Stimulated activated naive CD4-positive, alpha-beta T cell (primary cell): ENCODE data around the gene PTEN.
"Not testable (repeated sequence)": the region's sequence is repeated elsewhere in the genome, so short reads cannot be mapped to it uniquely, and the experiment has no call there.

Experiments used
- DNase-seq, 6 experiments: peaks; one replicate each; lab custom pipeline; 2025; lab: John Stamatoyannopoulos, UW

The PTEN gene

GRCh38 chr10:87845624-87845998 is 17.8 kb upstream of the PTEN start:
- DNase-seq = no peak

DNA sequence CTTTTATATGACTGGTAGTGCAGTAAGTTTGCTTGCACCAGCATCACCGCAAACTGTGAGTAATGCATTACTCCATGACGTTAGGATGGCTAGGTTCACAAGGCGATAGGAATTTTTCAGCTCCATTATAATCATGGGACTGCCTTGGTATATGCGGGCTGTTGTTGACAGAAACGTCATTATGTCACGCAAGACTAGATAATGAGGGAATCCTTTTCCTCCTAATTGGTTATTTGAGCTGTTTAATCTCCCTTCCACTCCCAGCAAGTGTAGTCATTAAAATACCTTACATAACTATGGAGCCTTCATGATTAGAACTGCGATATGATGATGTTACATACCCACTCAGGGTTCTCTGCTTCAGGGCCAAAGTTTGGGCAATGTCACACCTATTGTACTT is 17.4 kb upstream of the PTEN start:
- DNase-seq = no peak

- not testable (repeated sequence) for DNase-seq
Measured at GRCh38 chr10:87846711-87847110, 16.7 kb upstream of the PTEN start.

DNA sequence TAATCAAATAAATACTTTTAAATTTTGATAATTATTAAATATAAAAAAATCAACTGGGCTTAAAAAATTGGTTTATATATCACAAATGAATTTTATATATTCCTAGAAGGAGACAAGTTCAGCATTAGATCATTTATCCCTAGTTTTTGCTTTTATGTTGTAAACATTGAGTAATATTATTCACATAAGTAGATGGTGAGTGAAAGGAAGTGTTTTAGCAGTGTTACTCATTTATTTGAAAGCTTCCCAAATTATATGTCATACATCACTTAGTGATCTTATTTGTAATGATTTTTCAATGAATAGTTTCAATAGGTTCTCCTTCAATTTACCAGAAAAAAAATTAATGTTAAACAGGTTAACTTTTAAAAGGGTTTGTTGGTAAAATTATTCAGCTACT is 15.9 kb upstream of the PTEN start:
- DNase-seq = no peak

- no peak for DNase-seq
Measured at GRCh38 chr10:87849001-87849400, 14.4 kb upstream of the PTEN start.

DNA sequence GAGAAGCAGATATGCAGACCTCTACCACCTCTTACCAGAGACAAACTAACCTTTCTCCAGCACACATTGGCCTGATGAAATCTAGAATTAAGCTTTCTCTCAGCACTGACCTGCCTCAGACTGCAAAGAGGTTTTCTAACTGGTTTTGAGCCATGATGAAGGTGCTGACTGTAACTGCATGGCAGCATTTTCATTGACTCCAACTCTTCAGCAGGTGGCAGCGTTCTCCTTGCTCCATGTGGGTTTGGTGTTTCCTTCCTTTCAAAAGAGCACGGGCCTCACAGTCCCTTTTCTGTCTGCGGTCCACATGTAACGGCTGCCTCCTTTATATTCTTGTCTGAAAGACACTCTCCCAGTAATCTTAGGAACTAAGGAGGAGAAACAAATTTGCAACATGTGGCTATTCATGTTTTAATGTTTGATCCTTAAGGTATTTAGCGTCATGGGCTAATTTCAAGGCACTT is 12.7 kb upstream of the PTEN start:
- DNase-seq = peak; percentile 7 to 63 (median 32)

GRCh38 chr10:87852089-87852488 is 11.3 kb upstream of the PTEN start:
- DNase-seq = no peak

GRCh38 chr10:87855247-87855646 is 8.2 kb upstream of the PTEN start:
- DNase-seq = not testable (repeated sequence)

GRCh38 chr10:87855665-87856064 is 7.8 kb upstream of the PTEN start:
- DNase-seq = not testable (repeated sequence)

DNA sequence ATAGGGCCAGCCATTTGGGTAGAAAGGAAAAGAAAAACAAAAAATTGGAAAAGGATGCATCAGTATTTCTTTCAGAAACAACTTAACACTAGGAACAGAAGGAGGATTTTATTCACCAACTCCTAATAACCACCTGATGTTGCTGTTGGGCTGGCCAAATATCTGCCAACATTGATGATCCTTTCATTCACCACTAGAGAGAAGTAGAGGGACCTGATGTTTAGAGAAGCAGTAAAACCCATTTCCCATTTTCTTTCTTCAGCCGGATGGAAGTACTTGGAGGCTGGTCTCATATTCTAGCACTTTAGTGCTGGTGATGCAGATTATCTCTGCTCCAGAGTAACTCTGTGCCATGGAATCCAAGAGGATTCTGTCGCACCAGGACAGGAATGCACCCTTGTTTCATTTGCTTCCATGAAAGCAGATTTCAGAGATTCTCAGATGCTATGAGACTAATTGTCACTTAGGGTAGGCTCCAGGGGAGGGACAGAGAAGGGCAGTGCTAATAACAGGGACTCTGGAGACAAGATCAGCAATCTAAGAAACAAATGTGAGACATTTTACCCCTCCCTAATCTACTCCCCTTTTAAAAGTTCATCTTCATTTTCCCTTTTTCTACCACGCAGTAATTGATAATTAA is 3.1 kb upstream of the PTEN start:
- peak in 5 of 6 experiments; percentile 2 to 66 (median 47) for DNase-seq

GRCh38 chr10:87860816-87861403 is 2.5 kb upstream of the PTEN start:
- DNase-seq = peak in 1 of 6 experiments; percentile 46

DNA sequence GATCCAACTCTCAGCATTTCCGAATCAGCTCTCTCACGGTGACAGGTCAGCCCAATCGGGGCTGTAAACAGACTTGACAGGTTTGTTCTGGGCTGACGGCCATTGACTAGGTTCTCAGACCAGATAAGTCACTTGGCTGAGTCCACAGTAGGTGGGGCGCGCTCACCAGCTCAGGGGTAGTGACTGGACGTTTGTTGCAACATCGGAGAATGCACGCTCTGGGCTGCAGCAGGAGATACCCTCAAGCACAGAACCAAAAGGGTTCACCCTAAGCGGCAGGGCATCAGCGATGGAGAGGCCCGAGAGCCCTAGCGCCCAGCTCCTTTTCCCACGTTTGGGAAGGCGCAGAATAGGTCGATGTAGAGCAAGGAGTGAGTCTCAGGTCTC is 1.9 kb upstream of the PTEN start:
- peak in 3 of 6 experiments; percentile 27 to 58 (median 32) for DNase-seq

DNA sequence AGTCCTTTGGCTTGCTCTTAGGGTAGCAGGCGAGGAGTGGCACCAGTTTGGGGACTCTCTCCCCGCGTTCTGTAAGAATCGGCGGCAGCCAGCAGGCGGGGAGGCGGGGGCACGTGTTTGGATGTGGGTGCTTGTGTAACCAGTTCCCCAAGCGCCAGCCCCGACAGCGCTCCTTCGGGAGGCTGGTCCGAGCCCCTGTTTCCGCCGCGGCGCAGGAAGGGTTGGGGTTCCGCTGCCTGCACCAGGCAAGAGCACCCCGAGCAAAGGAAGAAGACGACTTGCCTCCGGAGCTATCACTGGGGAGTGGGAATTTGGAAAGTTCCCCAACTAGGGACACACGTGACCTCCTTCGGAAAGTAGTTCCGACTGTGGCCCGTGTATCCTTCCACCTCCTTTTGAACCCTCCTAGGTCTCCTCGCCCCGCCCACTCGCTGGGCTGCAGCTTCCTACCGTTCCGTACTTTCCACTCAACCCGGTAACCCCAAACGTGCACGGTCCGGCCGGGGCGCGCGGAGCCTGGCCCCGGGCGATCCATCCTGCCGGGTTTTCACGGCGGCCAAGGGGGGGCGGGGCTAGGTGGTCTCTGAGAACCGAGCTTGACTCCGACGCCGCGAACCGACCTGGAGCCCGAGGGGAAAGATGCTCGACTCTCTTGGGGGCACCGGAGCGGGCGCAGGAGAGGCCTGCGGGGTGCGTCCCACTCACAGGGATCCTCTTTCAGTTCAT is 1.3 kb upstream of the PTEN start:
- DNase-seq = peak; percentile 90 to 99 (median 92)

- DNase-seq = peak in 5 of 6 experiments; percentile 68 to 96 (median 90)
Measured at GRCh38 chr10:87862679-87863052, 759 bp upstream of the PTEN start.

DNA sequence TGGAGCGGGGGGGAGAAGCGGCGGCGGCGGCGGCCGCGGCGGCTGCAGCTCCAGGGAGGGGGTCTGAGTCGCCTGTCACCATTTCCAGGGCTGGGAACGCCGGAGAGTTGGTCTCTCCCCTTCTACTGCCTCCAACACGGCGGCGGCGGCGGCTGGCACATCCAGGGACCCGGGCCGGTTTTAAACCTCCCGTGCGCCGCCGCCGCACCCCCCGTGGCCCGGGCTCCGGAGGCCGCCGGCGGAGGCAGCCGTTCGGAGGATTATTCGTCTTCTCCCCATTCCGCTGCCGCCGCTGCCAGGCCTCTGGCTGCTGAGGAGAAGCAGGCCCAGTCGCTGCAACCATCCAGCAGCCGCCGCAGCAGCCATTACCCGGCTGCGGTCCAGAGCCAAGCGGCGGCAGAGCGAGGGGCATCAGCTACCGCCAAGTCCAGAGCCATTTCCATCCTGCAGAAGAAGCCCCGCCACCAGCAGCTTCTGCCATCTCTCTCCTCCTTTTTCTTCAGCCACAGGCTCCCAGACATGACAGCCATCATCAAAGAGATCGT is 598 bp downstream of the PTEN start:
- DNase-seq = peak in 4 of 6 experiments; percentile 20 to 51 (median 39)

- DNase-seq = peak in 1 of 6 experiments; percentile 46
Measured at GRCh38 chr10:87864496-87865059, 1.2 kb downstream of the PTEN start.

DNA sequence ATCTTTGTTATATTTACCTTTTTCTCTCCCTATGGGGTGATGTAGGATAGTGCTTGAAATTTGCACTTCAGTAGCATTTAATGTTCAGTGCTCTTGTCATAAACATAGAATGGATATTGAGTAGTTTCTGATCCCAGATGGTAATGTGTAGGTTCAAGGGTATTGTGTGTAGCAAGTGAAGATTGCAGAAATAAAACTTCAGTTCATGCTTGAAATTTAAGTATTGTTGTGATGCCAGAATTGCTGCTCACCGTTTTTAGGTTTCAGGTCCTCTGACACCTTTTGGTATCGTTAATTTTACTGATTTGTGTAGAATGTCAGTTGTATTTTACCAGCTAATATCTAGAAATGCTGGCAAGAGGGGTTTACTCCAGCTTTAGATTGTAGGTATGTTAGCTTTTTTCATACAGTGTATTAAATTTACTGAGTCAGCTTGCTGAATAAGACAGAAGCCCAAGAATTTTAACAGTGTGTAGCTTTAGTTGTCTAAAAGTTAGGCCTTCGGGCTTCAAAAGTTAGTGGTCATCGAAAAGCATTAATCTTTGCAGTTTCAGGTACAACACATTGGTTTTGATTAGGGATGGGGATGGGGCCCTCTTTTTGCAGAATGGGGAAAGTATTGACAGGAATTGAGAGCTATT is 1.9 kb downstream of the PTEN start:
- DNase-seq = no peak

DNA sequence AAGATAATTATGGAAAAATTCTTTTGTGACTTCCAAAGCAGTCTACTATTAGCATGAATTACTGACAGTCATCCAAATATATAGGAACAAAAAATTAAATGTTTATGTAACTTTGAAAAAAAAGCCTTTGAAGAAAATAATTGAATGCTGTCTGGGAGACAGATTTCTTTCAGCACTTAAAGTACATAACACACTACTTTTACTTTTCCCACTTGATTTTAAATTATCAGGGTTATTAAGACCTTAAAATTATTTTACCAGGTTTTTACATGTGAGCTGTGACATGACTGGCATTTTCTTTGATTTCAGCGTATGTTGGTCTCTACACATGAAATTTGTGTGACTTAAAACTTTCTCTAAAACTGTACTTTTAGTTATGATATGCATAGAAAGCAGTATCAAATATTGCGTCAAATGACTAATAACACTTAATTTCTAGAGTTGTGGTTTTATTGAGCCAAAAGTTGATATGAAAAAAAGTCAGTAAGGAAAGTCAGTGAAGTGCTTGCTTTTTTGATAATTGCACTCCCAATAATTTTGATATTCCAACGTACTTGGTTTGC is 3.1 kb downstream of the PTEN start:
- no peak for DNase-seq

- no peak for DNase-seq
Measured at GRCh38 chr10:87867453-87867852, 4.0 kb downstream of the PTEN start.

DNA sequence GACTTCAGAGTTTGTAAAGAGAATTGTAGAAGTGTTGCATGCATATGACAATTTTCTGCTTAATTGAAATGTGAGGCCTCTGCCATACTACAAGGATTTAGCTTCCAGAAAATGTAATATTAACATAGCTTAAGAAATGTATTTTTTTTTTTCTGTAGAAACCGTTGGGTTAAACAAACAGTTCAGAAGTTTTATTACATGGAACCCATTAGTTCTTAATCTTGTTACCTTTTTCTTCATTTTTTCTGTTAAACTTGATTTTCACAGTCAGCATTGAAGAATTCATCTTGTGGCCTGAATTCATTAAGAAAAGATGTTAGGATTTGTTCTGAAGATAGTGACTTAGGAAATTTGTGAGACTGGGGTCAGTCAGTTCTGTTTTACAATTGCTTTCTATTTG is 4.9 kb downstream of the PTEN start:
- DNase-seq = no peak

- not testable (repeated sequence) for DNase-seq
Measured at GRCh38 chr10:87869139-87869538, 5.7 kb downstream of the PTEN start.
